GM21786 (cell line): ENCODE data around the gene SLC16A14.

Source experiments
- ATAC-seq: cut with Tn5 transposase; IDR thresholded peaks from one replicate; pipeline ENCODE4 v1.9.1; 2021; ENCODE audit not compliant: unreplicated experiment

Gene SLC16A14

DNA sequence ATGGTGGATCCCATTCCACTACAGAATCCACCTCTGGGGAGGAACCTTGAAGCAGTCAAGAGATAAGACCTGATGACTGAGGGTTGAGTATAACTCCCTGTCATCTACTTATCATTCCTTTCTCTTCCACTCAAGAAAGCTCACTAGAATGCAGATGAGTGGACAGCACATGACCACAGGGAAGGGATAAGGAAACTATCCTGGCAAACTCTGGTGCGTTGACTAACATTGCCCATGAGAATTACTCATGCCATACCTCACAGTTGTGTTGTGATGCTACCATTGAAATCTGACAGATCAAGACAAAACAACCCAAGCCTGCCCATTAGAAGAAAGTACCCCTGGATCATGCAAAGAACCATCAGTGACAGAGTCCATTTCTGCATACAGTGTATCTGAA lies 26.5 kb downstream of the SLC16A14 start:
- no peak for ATAC-seq

DNA sequence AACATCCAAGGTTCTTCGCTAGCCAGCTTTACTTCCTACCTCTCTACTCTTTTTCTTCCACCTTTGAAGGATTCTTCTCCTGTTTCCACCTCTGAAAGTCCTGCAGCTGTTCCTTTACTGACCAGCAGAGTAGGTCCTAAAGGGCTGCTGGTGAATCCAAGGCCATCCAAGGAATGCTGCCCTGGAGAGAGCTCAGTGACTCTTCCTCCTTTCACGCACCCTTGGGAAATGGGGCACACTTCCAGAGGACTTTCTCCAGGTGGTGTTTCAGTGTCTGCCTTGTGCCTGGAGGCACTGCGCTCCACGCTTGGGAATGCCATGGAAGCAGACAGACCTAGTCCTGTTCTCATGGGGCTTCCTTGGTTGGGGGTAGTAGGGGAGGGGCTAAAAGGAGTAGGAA lies 45.4 kb downstream of the SLC16A14 start:
- ATAC-seq: no peak

DNA sequence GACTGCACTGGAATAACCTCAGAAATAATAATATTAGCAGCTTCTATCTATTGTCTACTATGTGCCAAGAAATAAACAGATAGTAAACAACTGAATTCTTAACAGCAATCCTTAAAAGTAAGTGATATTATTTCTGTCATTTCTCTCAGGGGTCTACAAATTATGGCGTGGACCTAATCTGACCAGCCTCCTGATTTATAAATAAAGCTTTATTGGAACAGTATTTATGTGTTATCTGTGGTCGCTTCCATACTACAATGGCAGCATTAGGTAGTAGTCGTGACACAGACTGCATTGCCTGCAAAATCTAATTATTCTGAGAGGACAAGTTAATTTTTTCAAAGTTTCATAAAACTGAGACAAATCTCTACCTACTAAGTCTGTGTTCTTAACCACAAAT lies 49.0 kb downstream of the SLC16A14 start:
- ATAC-seq: no peak

DNA sequence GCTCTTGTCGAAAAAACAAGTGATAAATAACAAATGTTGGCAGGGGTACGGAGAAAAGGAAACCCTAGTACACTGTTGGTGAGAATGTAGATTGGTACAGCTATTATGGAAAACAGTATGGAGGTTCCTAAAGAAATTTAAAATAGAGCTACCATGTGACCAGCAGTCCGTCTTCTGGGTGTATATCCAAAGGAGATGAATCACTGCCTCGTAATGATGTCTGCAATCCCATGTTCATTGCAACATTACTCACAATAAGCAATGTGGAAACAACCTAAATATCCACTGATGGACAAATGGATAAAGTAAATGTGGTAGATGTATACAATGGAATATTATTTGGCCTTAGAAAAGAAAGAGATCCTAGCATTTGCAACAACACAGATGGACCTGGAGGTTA lies 50.6 kb downstream of the SLC16A14 start:
- no peak for ATAC-seq

DNA sequence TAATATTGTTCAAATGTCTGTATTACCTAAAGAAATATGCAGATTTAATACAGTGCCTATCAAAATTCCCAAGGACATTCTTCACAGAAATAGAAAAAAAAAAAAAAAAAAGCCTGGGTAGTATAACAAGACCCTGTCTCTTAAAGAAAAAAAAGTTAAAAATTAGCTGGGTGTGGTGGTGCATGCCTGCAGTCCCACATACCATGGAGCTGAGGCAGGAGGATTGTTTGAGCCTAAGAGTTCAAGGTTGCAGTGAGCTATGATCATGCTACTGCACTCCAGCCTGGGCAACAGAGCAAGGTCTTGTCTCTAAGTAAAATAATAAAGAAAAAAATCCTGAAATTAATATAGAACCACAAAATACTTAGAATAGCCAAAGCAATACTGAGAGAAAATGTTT lies 51.9 kb downstream of the SLC16A14 start:
- ATAC-seq: no peak

DNA sequence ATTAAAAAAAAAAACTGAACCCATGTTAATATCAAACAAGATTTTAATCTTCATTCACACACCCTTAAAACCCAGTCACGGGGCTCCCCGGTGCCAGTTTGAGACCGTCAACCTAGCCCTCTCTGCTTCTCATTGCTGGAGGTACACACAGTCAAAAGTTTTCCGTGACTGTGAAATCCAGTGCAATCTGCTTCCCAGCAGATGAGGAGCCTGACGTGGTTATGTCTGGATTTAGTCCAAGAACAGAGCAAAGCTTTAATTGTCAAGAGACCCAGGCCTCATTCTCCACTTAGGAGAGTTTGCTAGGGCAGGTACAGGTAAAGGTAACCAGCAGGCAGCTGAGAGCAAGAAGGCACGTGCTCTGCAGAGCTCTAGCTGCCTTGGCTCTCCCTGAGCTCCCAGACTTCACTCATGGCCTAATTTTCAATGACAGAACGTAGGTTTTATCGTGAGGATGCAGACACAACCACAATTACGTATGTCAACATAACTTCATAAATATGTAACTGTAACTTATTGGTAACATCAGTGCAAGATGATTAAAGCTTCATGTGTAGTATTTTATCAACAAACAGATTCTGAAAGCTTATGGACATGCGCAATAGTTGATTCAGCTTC lies 56.3 kb downstream of the SLC16A14 start:
- no peak for ATAC-seq

DNA sequence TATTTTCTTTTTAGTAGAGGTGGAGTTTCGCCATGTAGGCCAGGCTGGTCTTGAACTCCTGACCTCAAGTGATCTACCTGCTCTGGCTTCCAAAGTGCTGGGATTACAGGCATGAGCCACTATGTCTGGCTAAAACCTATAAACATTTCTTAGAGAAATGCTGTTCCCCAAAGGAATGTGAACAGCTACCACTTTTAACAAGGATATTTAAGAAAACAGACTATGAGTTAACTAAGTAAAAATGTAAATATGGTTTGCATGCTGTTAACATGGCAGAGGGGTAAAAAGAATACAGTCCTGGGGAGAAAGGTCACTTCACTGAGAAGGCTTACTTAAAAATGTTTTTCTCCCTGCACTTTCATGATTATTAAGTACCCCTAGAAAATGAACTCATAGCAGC lies 57.1 kb downstream of the SLC16A14 start:
- no peak for ATAC-seq

DNA sequence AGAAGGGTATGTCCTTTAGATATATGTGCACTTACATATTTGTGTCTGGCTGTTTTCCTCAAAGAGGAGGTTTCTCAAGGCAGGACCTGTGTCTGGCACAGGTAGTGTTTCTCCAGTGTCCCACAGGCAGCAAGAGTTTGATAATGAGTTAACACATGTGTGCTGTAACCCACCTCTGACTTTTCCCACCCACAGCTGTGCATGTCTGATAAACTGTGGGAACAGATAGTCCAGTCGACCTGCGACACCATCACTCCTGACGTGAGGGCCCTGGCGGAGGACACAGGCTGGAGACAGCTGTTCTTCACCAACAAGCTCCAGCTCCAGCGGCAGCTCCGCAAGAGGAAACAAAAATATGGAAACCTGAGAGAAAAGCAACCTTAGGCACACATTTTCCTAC lies 58.2 kb downstream of the SLC16A14 start:
- no peak for ATAC-seq

DNA sequence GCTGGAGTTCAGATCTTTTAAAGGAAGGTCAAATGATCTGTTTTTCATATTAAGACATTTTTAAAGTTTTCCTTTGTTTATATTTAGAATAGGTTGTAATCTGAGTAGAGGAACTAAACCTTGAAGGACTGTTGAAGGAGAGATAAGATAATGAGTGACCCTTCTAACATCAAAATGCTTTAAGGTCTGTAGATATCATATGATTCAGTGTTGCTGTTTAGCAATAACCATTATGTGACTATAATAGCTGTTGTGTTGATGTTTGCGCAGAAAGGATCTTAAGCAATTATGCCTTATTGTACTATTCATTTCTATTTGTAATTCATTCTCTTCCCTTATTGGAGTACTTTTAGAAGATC lies 60.0 kb downstream of the SLC16A14 start:
- ATAC-seq: no peak

DNA sequence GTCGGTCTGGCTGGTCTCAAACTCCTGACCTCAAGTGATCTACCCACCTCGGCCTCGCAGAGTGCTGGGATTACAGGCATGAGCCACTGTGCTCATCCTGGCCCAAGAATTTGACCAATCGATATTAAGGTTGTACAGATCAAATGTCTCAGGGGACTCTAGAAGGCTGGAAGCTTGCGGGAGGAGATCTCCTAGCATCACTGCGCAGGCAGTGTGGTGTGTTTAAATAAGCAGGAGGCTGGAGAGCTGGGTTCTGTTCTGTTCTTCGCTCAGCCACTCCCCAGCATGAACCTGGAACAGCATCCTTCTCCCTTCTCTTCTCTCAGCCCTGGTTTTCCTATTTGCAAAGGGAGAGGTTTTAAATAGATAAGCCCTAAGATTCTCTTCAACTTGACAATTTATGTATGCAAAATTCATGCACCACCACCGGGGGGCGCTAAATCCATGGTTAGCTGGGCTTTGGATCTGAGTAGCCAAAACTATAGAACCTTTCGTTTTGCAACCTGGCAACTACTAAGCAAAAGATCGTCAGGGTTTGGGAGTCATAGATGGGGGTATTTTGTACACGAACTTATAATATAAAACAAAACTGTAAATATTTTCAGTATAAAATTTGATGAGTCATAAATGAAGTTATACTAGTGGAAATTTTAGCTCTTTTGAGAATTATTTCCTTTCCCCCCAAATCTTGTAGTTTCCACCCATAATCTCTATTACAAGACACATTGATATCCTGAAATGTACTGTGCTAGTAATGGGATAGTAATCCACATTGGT lies 60.6 kb downstream of the SLC16A14 start:
- no peak for ATAC-seq

DNA sequence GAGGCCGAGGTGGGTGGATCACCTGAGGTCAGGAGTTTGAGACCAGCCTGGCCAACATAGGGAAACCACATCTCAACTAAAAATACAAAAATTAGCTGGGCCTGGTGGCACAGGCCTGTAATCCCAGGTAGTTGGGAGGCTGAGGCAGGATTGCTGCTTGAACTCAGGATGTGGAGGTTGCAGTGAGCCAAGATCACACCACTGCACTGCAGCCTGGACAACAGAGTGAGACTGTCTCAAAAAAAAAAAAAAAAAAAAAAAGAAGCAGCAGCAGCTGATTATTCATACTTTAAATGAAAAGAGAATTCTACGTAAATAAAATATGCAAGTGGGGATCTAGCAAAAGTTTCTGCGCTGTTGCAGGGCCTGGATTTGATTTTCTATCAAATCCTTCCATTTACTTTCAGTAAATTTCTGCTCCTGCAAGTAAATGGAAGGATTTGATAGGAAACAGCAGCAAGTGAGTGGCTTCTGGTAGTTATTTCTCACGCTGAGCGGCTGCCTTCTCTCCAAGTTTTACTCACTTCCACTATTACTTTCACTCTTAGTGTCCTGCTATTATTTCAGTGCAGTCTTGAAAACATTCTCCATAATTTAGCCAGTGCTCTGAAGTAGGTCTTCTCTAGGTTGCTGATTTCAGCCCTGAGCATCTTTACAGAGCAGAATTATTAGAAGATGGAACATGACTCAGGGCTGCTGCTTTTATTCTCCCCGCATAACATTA lies 68.4 kb downstream of the SLC16A14 start:
- ATAC-seq: peak; percentile 97

DNA sequence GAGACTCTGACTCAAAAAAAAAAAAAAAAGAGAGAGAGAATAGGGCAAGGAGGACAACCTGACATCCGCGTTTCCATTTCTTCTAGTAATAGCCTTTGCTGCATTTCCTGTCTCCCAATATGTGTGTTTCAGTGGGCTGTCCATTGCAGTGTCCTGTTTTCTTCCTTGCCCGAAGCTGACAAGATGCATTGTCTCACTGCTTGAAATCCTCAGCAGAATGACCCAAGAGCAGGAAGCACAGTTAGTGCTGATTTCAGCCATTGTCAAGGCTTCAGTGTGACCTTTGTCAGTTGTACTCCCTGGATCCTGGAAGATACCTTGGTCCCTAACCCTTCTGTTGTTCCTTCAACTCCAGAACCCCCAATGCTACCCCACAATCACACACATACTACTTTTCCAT lies 71.2 kb downstream of the SLC16A14 start:
- ATAC-seq: no peak

DNA sequence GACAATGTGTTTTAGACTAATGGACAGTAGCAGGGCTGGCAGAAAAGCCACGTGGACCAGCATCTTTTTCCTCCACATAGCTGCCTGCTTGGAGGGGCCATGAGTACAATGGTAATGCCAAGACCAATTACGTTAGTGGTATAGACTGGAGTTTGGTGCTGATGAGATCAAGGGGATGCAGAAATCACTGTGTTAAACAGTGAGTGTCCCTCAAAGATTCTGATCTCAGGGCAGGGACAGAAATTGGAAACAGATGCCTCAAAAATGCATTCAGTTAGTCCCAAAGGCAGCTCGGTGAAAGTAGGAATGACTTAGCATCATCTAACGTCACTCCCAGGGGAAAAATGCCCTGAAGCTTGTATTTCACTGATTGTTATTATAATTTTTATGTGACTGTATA lies 72.4 kb downstream of the SLC16A14 start:
- ATAC-seq: no peak

DNA sequence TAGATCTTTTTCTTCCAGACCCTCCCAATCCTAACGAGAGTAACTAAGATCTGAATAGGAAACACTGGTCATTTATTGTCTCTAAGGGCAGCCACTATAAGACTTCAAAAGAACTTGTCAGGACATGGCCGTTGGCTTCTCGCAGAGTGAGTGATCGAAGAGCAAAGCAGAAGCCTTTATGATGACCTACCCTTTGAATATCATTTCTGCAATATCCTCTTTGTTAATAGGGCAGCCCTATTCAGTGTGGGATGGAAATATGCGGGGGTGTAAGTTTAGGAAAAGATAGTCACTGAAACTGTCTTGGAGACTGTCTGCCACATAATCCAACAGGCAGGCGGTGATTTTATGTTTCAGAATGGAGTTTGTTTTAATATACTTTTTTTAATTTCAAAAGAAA lies 75.5 kb downstream of the SLC16A14 start:
- ATAC-seq: no peak
